ENCODE results near the gene PBXIP1.
"Not testable (repeated sequence)": the region's sequence is repeated elsewhere in the genome, so short reads cannot be mapped to it uniquely, and the experiment has no call there.

The PBXIP1 gene

GRCh38 chr1:154908937-154909336 is 47.0 kb downstream of the PBXIP1 start:
- Histone ChIP-seq H3K27me3 (no peaks in the 10 kb centered on the region), H3K27ac (no peak overlapping the region), H3K36me3 (no peaks in the 10 kb centered on the region), H3K9me3 (no peaks in the 10 kb centered on the region), H3K4me3 (ENCODE audit: low read depth in 1 of 2, low read length in 1 of 2) (no peak overlapping the region), H3K4me1 (ENCODE audit: control insufficient read depth in 1 of 2, insufficient read depth in 1 of 2, low read depth in 1 of 2, low read length in 1 of 2) (no peaks in the 10 kb centered on the region)
- no peak for TF ChIP-seq CTCF (IDR thresholded peaks at IDR 0.05)

GRCh38 chr1:154908129-154908528 is 47.8 kb downstream of the PBXIP1 start:
- H3K27me3 ChIP-seq; H3K36me3 ChIP-seq; H3K4me1 ChIP-seq (ENCODE audit: control insufficient read depth in 1 of 2, insufficient read depth in 1 of 2, low read depth in 1 of 2, low read length in 1 of 2); H3K4me3 ChIP-seq (ENCODE audit: low read depth in 1 of 2, low read length in 1 of 2); H3K9me3 ChIP-seq; H3K27ac ChIP-seq: not testable (repeated sequence)

GRCh38 chr1:154906621-154907081 is 49.2 kb downstream of the PBXIP1 start:
- Histone ChIP-seq H3K36me3 (no peaks in the 10 kb centered on the region), H3K4me1 (ENCODE audit: control insufficient read depth in 1 of 2, insufficient read depth in 1 of 2, low read depth in 1 of 2, low read length in 1 of 2) (no peaks in the 10 kb centered on the region), H3K9me3 (no peaks in the 10 kb centered on the region), H3K4me3 (ENCODE audit: low read depth in 1 of 2, low read length in 1 of 2) (no peak overlapping the region), H3K27ac (no peak overlapping the region), H3K27me3 (no peaks in the 10 kb centered on the region)
- TF ChIP-seq CTCF (IDR thresholded peaks at IDR 0.05): no peak

GRCh38 chr1:154902938-154903566 is 52.8 kb downstream of the PBXIP1 start:
- Histone ChIP-seq H3K36me3 (no peaks in the 10 kb centered on the region), H3K4me3 (ENCODE audit: low read depth in 1 of 2, low read length in 1 of 2) (no peak overlapping the region), H3K9me3 (no peaks in the 10 kb centered on the region), H3K27me3 (no peaks in the 10 kb centered on the region), H3K4me1 (ENCODE audit: control insufficient read depth in 1 of 2, insufficient read depth in 1 of 2, low read depth in 1 of 2, low read length in 1 of 2) (no peaks in the 10 kb centered on the region), H3K27ac (no peak overlapping the region)
- TF ChIP-seq CTCF (IDR thresholded peaks at IDR 0.05): no peak

- TF ChIP-seq CTCF (IDR thresholded peaks at IDR 0.05): no peak
Measured at GRCh38 chr1:154901591-154901990, 54.3 kb downstream of the PBXIP1 start.

GRCh38 chr1:154899041-154899440 is 56.9 kb downstream of the PBXIP1 start:
- Histone ChIP-seq H3K27ac (no peak overlapping the region), H3K4me3 (ENCODE audit: low read depth in 1 of 2, low read length in 1 of 2) (no peak overlapping the region), H3K4me1 (ENCODE audit: control insufficient read depth in 1 of 2, insufficient read depth in 1 of 2, low read depth in 1 of 2, low read length in 1 of 2) (no peaks in the 10 kb centered on the region), H3K9me3 (no peaks in the 10 kb centered on the region), H3K27me3 (no peaks in the 10 kb centered on the region), H3K36me3 (no peaks in the 10 kb centered on the region)
- no peak for TF ChIP-seq CTCF (IDR thresholded peaks at IDR 0.05)

More at GRCh38 chr1:154901591-154901990, 54.3 kb downstream of the PBXIP1 start:
- Histone ChIP-seq H3K36me3 (no peaks in the 10 kb centered on the region), H3K27ac (no peak overlapping the region), H3K27me3 (no peaks in the 10 kb centered on the region), H3K4me3 (ENCODE audit: low read depth in 1 of 2, low read length in 1 of 2) (no peak overlapping the region), H3K9me3 (no peaks in the 10 kb centered on the region), H3K4me1 (ENCODE audit: control insufficient read depth in 1 of 2, insufficient read depth in 1 of 2, low read depth in 1 of 2, low read length in 1 of 2) (no peaks in the 10 kb centered on the region)
